ENCODE results near the gene ARID3A. TPM values are rescaled to one million over a fixed set of nuclear protein-coding genes. Genes with fewer than 3 reads are reported as not detected.
A peak's percentile ranks its signal among the peaks of the same experiment; 100 is the strongest.

Gene ARID3A
- total RNA-seq, 1 experiment from 2014 or later = 5.6 TPM

DNA sequence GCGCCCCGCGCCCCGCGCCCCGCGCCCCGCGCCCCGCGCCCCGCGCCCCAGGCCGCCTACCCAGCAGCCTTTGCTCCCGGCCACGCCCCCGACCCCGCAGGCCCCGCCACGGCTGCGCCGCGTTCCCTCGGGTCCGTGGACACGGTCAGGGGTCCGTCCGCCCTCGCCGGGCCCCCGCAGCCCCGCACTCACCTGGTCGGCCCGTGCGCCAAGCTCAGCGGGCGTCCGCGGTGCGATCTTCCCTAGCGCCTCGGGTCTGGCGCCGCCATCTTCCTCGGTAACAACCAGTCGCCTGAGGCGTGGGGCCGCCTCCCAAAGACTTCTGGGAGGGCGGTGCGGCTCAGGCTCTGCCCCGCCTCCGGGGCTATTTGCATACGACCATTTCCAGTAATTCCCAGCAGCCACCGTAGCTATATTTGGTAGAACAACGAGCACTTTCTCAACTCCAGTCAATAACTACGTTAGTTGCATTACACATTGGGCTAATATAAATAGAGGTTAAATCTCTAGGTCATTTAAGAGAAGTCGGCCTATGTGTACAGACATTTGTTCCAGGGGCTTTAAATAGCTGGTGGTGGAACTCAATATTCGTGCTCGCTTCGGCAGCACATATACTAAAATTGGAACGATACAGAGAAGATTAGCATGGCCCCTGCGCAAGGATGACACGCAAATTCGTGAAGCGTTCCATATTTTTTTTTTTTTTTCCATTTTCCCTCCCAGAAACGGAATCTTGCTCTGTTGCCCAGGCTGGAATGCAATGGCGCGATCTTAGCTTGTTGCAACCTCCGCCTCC lies 32.7 kb upstream of the ARID3A start, which contains the start of the genes MED16 and RNU6-9:
TSS of gene MED16 (minus strand) at position 294 of the 796 bp plus-strand sequence. CDS start 2,056 bp downstream, outside the sequence.
TSS of gene RNU6-9 (plus strand) at position 591 of the 796 bp plus-strand sequence.
- Histone ChIP-seq H4K20me1 (ENCODE audit: low read length) (no peaks in the 10 kb centered on the region), H3K4me2 (ENCODE audit: low read length) (peak within 1 kb of the TSS; percentile 86), H2AFZ (ENCODE audit: low read length) (peak within 1 kb of the TSS; percentile 81), H3K4me1 (ENCODE audit: insufficient read depth, low read length) (no peaks in the 10 kb centered on the region), H3K9me2 (replicated peaks; ENCODE audit: low read length) (no peaks in the 10 kb centered on the region), H3F3A (ENCODE audit: low read length, unreplicated experiment) (peaks cover 3% of the 10 kb centered on the region), H3K79me2 (ENCODE audit: low read length) (peaks cover 15% of the 10 kb centered on the region), H3K9ac (ENCODE audit: low read length) (peak within 1 kb of the TSS; percentile 93), H3K4me3 (ENCODE audit: low read length) (peak within 1 kb of the TSS; percentile 84), H3K27ac (ENCODE audit: low read length) (peak within 1 kb of the TSS; percentile 69), H3K36me3 (ENCODE audit: low read depth, low read length) (no peaks in the 10 kb centered on the region), H3K9me3 (ENCODE audit: low read length) (no peaks in the 10 kb centered on the region), H3K27me3 (ENCODE audit: low read length) (no peaks in the 10 kb centered on the region)
- DNase-seq = peak; percentile 91
- TF ChIP-seq EZH2phosphoT487 (IDR thresholded peaks at IDR 0.05; ENCODE audit: borderline replicate concordance, low read length) (no peak), EZH2 (IDR thresholded peaks at IDR 0.05; ENCODE audit: low read length, unreplicated experiment) (no peak)
- TF ChIP-seq, protein P1, sequence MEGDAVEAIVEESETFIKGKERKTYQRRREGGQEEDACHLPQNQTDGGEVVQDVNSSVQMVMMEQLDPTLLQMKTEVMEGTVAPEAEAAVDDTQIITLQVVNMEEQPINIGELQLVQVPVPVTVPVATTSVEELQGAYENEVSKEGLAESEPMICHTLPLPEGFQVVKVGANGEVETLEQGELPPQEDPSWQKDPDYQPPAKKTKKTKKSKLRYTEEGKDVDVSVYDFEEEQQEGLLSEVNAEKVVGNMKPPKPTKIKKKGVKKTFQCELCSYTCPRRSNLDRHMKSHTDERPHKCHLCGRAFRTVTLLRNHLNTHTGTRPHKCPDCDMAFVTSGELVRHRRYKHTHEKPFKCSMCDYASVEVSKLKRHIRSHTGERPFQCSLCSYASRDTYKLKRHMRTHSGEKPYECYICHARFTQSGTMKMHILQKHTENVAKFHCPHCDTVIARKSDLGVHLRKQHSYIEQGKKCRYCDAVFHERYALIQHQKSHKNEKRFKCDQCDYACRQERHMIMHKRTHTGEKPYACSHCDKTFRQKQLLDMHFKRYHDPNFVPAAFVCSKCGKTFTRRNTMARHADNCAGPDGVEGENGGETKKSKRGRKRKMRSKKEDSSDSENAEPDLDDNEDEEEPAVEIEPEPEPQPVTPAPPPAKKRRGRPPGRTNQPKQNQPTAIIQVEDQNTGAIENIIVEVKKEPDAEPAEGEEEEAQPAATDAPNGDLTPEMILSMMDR (conservative IDR thresholded peaks at IDR 0.05; ENCODE audit: low read depth, low read length) = no peak
- peak; percentile 90 for ATAC-seq
- BruUV-seq (replicated peaks) = TSS peak; percentile 100
- ChIA-PET POLR2A (ENCODE audit: unreplicated experiment) (no interaction called here), CTCF (no interaction called here)
- intact Hi-C loops (cut with micrococcal nuclease) = no loop called here

DNA sequence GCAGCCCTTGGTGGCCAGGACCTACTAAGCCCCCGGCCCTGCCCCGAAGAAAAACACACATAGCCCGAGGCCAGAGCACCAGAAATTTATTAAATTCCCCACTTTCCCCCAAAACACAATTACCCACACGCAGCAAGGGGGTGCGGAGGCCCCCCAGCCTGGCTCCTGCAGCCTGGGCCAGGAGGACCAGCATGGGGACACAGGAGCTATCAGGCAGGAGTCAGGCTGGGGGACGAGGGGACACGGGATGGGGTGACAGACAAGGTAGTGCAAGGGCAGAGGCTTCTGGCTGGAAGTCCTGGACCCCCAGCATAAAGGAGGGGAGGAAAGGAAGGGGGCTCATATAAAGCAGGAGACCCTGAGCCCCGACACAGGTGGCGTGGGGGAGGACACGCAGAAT lies 29.4 kb upstream of the ARID3A start:
- CTCF ChIA-PET = no interaction called here
- intact Hi-C loops (cut with micrococcal nuclease) = no loop called here
- POLR2A ChIA-PET (ENCODE audit: unreplicated experiment) = no interaction called here
- no TSS peak for BruUV-seq (replicated peaks)
- Histone ChIP-seq H3K9me2 (replicated peaks; ENCODE audit: low read length) (no peaks in the 10 kb centered on the region), H3K9me3 (ENCODE audit: low read length) (no peaks in the 10 kb centered on the region), H3K27me3 (ENCODE audit: low read length) (no peaks in the 10 kb centered on the region), H3K36me3 (ENCODE audit: low read depth, low read length) (no peaks in the 10 kb centered on the region), H3K9ac (ENCODE audit: low read length) (no peak overlapping the region), H2AFZ (ENCODE audit: low read length) (no peak overlapping the region), H3K4me2 (ENCODE audit: low read length) (no peak overlapping the region), H3K4me3 (ENCODE audit: low read length) (no peak overlapping the region), H3K4me1 (ENCODE audit: insufficient read depth, low read length) (no peaks in the 10 kb centered on the region), H3K79me2 (ENCODE audit: low read length) (peaks cover 9% of the 10 kb centered on the region), H3K27ac (ENCODE audit: low read length) (no peak overlapping the region), H3F3A (ENCODE audit: low read length, unreplicated experiment) (peaks cover 3% of the 10 kb centered on the region), H4K20me1 (ENCODE audit: low read length) (no peaks in the 10 kb centered on the region)
- ATAC-seq (no peak), DNase-seq (no peak)
- TF ChIP-seq, protein P1 (conservative IDR thresholded peaks at IDR 0.05; ENCODE audit: low read depth, low read length) = no peak
- TF ChIP-seq EZH2 (IDR thresholded peaks at IDR 0.05; ENCODE audit: low read length, unreplicated experiment) = no peak
- no peak for TF ChIP-seq EZH2phosphoT487 (IDR thresholded peaks at IDR 0.05; ENCODE audit: borderline replicate concordance, low read length)

DNA sequence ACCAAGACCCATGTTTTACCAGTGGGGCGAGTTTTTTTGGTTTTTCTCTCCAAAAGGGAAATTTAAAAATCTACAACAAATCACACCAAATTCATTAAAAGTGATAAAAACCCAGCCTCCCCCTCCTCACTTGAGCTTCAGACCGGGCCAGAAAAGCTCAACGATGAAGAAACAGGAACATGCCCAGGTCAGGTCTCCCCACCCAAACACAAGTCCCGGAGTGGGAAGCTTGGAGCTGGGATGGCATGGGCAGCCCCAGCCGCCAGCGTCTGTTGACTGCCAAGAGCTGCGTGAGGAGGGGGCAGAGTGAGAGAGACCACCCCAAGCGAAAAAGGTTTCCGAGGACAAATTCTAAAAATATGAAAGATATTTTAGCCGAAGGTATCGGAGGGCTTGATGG lies 28.8 kb upstream of the ARID3A start:
- no peaks in the 10 kb centered on the region for H3K9me2 ChIP-seq (replicated peaks; ENCODE audit: low read length)
- TF ChIP-seq EZH2phosphoT487 (IDR thresholded peaks at IDR 0.05; ENCODE audit: borderline replicate concordance, low read length) = no peak
- TF ChIP-seq, protein P1 (conservative IDR thresholded peaks at IDR 0.05; ENCODE audit: low read depth, low read length) = no peak
- no peak for TF ChIP-seq EZH2 (IDR thresholded peaks at IDR 0.05; ENCODE audit: low read length, unreplicated experiment)
- peaks cover 3% of the 10 kb centered on the region for H3F3A ChIP-seq (ENCODE audit: low read length, unreplicated experiment)
- H3K4me2 ChIP-seq (ENCODE audit: low read length) = no peak overlapping the region
- ChIA-PET POLR2A (ENCODE audit: unreplicated experiment) (no interaction called here), CTCF (no interaction called here)
- no peaks in the 10 kb centered on the region for H3K36me3 ChIP-seq (ENCODE audit: low read depth, low read length)
- no peaks in the 10 kb centered on the region for H4K20me1 ChIP-seq (ENCODE audit: low read length)
- H3K79me2 ChIP-seq (ENCODE audit: low read length) = peaks cover 6% of the 10 kb centered on the region
- H3K27ac ChIP-seq (ENCODE audit: low read length) = no peak overlapping the region
- intact Hi-C loops (cut with micrococcal nuclease) = no loop called here
- ATAC-seq = no peak
- no peak overlapping the region for H2AFZ ChIP-seq (ENCODE audit: low read length)
- no peak overlapping the region for H3K4me3 ChIP-seq (ENCODE audit: low read length)
- no peak for DNase-seq
- H3K4me1 ChIP-seq (ENCODE audit: insufficient read depth, low read length) = no peaks in the 10 kb centered on the region
- H3K9ac ChIP-seq (ENCODE audit: low read length) = no peak overlapping the region
- no peaks in the 10 kb centered on the region for H3K9me3 ChIP-seq (ENCODE audit: low read length)
- H3K27me3 ChIP-seq (ENCODE audit: low read length) = no peaks in the 10 kb centered on the region
- no TSS peak for BruUV-seq (replicated peaks)
